Dedifferentiated amniotic fluid mesenchymal stem cell (primary cell): ENCODE data around the gene GAN.
"Not testable (repeated sequence)": the region's sequence is repeated elsewhere in the genome, so short reads cannot be mapped to it uniquely, and the experiment has no call there.

Experiments
- DNase-seq: peaks from one replicate; pipeline ENCODE4 v3.0.0-alpha.2; 2016; ENCODE audit errors: extremely low spot score

Gene GAN

DNA sequence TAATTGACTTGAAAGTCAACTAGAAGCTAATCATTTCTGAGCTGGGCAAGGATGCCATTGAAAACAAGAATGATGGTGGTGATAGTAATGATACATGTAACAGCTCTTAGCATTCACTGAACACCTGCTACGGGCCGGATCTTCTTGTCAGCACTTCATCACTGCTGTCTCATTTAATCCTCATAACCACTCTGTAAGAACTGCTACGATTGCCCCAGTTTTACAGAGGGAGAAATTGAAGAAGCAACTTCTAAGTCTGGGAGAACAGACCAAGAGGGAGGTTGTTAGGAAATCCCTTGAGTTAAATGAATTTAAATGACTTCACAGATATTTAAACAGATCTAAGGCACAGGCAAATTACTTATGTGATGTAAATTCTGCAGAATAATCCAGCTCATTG is 7.0 kb upstream of the GAN start:
- no peak for DNase-seq

- no peak for DNase-seq
Observed at GRCh38 chr16:81310045-81310644, 4.6 kb upstream of the GAN start.

DNA sequence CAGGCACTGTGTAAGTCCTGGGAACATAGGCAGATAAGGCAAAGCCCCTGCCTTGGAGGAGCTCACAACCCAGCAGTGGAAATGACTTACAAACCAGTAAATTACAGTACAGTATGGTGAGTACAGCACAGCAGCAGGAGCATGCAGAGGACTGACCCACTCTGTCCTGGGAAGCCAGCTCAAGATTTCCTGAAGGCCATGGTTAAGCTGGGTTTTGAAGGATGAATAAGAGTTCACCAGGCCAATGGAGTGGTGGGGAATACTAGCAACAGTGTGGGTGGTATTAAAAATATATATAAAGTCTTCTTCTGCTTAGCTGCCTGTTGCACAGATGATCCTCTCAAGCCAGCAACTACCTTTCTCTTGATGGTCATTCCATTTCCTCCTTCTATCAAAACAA is 3.0 kb upstream of the GAN start:
- DNase-seq: no peak

- no peak for DNase-seq
Observed at GRCh38 chr16:81313701-81314602, 810 bp upstream of the GAN start.

GRCh38 chr16:81315271-81316175 is 761 bp downstream of the GAN start:
- peak; percentile 48 for DNase-seq

DNA sequence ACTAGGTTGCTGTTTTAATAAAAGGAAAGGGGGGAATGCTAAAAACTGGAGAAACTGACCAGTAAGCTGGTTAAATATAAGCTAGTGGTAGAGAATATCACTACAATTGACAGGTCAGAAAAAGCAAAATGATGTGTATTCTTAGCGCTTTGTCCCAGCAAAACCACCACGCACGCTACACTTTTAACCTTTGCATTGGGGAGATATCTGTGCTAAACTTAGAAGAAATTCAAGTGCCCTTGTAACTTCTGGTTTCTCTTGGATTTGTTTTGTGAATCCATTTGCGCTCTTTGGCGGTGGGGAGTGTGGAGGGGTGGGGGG is 1.4 kb downstream of the GAN start:
- DNase-seq: no peak

GRCh38 chr16:81318711-81319110 is 3.9 kb downstream of the GAN start:
- no peak for DNase-seq

DNA sequence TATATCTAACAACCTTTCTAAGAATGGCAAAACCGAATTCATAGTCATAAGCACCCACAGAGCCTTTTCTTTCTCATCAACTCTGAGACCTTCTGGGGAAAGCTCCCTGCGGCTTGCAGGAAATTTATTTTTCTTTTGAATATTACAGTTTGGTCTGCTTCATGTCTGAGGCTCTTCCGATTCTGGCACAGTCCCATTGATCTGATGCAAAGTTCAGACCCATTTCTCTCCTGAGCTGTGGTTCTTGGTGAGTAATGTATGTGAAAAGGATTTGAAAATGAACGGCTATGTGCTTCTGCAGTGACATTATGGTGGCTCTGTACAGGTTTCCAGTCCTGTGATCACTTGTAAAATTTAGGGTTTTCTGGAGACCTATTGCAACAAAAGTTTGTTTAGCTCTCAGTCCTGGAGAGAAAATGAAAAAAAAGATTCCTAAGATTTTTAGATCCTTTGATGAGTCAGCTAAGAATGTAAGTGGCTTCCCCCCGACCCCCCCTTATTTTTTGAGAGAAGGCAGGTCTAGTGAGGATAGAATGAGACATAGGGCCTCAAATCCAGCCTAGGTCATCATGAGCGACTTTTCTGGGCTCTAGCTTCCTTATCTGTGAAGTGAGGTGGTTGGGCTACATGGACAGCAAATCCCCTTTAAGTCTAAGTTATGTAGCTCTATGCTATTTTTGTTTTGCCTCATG is 4.6 kb downstream of the GAN start:
- peak; percentile 54 for DNase-seq

DNA sequence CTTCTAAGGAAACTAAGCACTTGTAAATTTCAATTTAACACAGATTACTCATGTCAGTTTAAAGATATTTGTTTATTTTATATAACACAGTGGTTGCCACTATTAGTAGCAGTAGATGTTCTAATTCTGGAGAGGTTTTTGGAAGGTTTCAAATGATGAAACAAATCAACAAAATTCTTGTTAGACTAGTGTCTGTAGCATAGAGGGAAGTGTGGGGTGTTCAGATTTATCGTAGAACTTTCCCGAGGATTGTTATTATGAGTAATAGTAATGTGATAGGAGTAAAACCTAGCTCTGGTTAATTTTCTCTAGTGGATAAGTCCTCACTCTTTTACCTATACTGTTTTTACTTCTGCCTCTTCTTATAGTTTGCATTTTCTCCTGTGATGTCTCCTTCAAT is 6.3 kb downstream of the GAN start:
- no peak for DNase-seq

GRCh38 chr16:81321536-81321935 is 6.8 kb downstream of the GAN start:
- no peak for DNase-seq

- no peak for DNase-seq
Observed at GRCh38 chr16:81324808-81325207, 10.0 kb downstream of the GAN start.

GRCh38 chr16:81327011-81327410 is 12.2 kb downstream of the GAN start:
- no peak for DNase-seq

DNA sequence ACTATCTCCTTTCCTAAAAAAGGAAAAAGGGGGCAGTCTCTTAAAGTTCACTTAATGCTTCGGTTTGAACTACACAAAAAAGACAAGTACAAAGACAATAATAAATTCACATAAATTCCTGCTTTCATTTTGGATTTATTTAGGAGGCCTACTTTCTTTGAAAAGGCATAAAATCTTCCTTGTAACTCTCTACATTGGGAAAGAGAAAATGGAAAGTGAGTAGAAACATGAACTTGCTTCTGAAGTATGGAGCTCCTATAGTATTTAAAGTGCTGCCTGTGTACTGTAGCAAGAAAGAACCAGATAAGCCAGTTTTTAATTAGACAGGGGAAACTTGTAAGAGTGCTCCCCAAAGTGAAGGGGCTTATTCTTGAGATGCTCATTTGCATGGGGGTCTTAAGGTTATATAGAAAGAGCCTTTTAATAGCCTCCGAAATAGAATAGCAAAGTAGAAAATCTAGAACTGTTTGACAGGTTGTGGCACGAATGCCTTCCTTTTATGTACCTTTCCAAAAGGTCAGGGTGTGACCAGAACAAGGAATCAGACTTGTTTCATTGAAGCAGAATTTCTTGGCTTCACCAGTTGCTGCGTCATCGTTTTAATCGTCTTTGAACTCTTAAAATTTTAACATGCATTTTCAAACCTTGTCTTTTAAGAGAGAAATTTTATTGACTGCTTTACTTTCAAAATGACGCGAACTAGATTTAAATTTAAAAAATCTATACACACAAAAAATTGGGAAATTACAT is 12.9 kb downstream of the GAN start:
- no peak for DNase-seq

GRCh38 chr16:81329947-81330346 is 15.2 kb downstream of the GAN start:
- DNase-seq: no peak

- no peak for DNase-seq
Observed at GRCh38 chr16:81333356-81333755, 18.6 kb downstream of the GAN start.

- no peak for DNase-seq
Observed at GRCh38 chr16:81335669-81336068, 20.9 kb downstream of the GAN start.

- DNase-seq: no peak
Observed at GRCh38 chr16:81337097-81337496, 22.3 kb downstream of the GAN start.

DNA sequence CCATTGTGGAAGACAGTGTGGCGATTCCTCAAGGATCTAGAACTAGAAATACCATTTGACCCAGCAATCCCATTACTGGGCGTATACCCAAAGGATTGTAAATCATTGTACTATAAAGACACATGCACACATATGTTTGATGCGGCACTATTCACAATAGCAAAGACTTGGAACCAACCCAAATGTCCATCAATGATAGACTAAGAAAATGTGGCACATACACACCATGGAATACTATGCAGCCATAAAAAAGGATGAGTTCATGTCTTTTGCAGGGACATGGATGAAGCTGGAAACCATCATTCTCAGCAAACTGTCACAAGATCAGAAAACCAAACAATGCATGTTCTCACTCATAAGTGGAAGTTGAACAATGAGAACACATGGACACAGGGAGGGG is 30.4 kb downstream of the GAN start:
- not testable (repeated sequence) for DNase-seq

GRCh38 chr16:81347425-81347824 is 32.7 kb downstream of the GAN start:
- no peak for DNase-seq

GRCh38 chr16:81349608-81350305 is 35.0 kb downstream of the GAN start:
- no peak for DNase-seq

DNA sequence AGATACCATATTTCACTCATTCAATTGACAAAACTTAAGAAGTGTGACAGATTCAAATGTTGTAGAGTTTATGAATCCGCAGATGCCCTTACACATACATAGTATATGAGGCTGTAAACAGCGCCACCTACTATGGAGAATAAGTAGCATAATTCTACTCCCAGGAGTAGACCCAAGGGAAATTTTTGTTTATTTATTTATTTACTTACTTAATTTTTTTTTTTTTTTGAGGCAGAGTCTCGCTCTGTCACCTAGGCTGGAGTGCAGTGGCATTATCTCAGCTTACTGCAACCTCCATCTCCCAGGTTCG is 35.5 kb downstream of the GAN start:
- DNase-seq: no peak
